ENCODE measurements around the gene PSMD13.
A peak's percentile ranks its signal among the peaks of the same experiment; 100 is the strongest.
"Not testable (repeated sequence)": the region's sequence is repeated elsewhere in the genome, so short reads cannot be mapped to it uniquely, and the experiment has no call there.

The PSMD13 gene

GRCh38 chr11:236774-237767 is at the start of gene PSMD13:
Gene PSMD13 (plus strand): TSS chr11:236976. CDS start chr11:237050, 74 bp downstream.
- peak within 1 kb of the TSS; percentile 100 for H3K4me3 ChIP-seq (ENCODE audit: low read depth, low read length, poor library complexity, severe bottlenecking)
- no peaks in the 10 kb centered on the region for H3K9me3 ChIP-seq (ENCODE audit: low read length)
- no peak for TF ChIP-seq EZH2 (IDR thresholded peaks at IDR 0.05; ENCODE audit: borderline replicate concordance, low read length)
- no peak for TF ChIP-seq CTCF (IDR thresholded peaks at IDR 0.05; ENCODE audit: low read length)
- peaks cover 23% of the 10 kb centered on the region for H3K4me1 ChIP-seq (ENCODE audit: insufficient read depth, low read length, severe bottlenecking)
- H2AFZ ChIP-seq (ENCODE audit: low read length), result no peak within 1 kb of the TSS
- H3K9ac ChIP-seq (ENCODE audit: low read length), result peak within 1 kb of the TSS; percentile 100
- peaks cover 32% of the 10 kb centered on the region for H3K79me2 ChIP-seq (ENCODE audit: insufficient read depth, low read length)
- no peaks in the 10 kb centered on the region for H4K20me1 ChIP-seq (ENCODE audit: insufficient read depth, low read length)
- H3K36me3 ChIP-seq (ENCODE audit: insufficient read depth, low read length), result peaks cover 35% of the 10 kb centered on the region
- H3K27me3 ChIP-seq (ENCODE audit: insufficient read depth, low read length), result no peaks in the 10 kb centered on the region
- H3K4me2 ChIP-seq (ENCODE audit: low read length), result peak within 1 kb of the TSS; percentile 90
- no peaks in the 10 kb centered on the region for H3F3A ChIP-seq (ENCODE audit: insufficient read depth, low read length)
- no peaks in the 10 kb centered on the region for H3K9me2 ChIP-seq (ENCODE audit: low read depth, low read length)
- H3K27ac ChIP-seq (ENCODE audit: low read depth, low read length, poor library complexity, severe bottlenecking), result peak within 1 kb of the TSS; percentile 91

GRCh38 chr11:189200-189783 is 47.5 kb upstream of the PSMD13 start:
- H3K4me1 ChIP-seq (ENCODE audit: insufficient read depth, low read length, severe bottlenecking); H3K4me2 ChIP-seq (ENCODE audit: low read length): not testable (repeated sequence)

GRCh38 chr11:189843-190311 is 46.9 kb upstream of the PSMD13 start:
- not testable (repeated sequence) for H3K27me3 ChIP-seq (ENCODE audit: insufficient read depth, low read length); H3K4me3 ChIP-seq (ENCODE audit: low read depth, low read length, poor library complexity, severe bottlenecking); H3K4me2 ChIP-seq (ENCODE audit: low read length); H3K9me3 ChIP-seq (ENCODE audit: low read length); H3K9ac ChIP-seq (ENCODE audit: low read length); H2AFZ ChIP-seq (ENCODE audit: low read length); H3K36me3 ChIP-seq (ENCODE audit: insufficient read depth, low read length); H4K20me1 ChIP-seq (ENCODE audit: insufficient read depth, low read length); H3K79me2 ChIP-seq (ENCODE audit: insufficient read depth, low read length); H3F3A ChIP-seq (ENCODE audit: insufficient read depth, low read length); H3K27ac ChIP-seq (ENCODE audit: low read depth, low read length, poor library complexity, severe bottlenecking); H3K4me1 ChIP-seq (ENCODE audit: insufficient read depth, low read length, severe bottlenecking); H3K9me2 ChIP-seq (ENCODE audit: low read depth, low read length)
- TF ChIP-seq CTCF (IDR thresholded peaks at IDR 0.05; ENCODE audit: low read length), result peak; percentile 53

More at GRCh38 chr11:189200-189783, 47.5 kb upstream of the PSMD13 start:
- not testable (repeated sequence) for H3F3A ChIP-seq (ENCODE audit: insufficient read depth, low read length); H3K9ac ChIP-seq (ENCODE audit: low read length); H4K20me1 ChIP-seq (ENCODE audit: insufficient read depth, low read length); H3K27me3 ChIP-seq (ENCODE audit: insufficient read depth, low read length); H3K36me3 ChIP-seq (ENCODE audit: insufficient read depth, low read length); H3K9me2 ChIP-seq (ENCODE audit: low read depth, low read length); H3K79me2 ChIP-seq (ENCODE audit: insufficient read depth, low read length); H2AFZ ChIP-seq (ENCODE audit: low read length); H3K9me3 ChIP-seq (ENCODE audit: low read length)
- Histone ChIP-seq H3K4me3 (ENCODE audit: low read depth, low read length, poor library complexity, severe bottlenecking) (peak overlapping the region; percentile 46), H3K27ac (ENCODE audit: low read depth, low read length, poor library complexity, severe bottlenecking) (peak overlapping the region; percentile 62)

- H3K36me3 ChIP-seq (ENCODE audit: insufficient read depth, low read length); H3K4me2 ChIP-seq (ENCODE audit: low read length); H3K4me1 ChIP-seq (ENCODE audit: insufficient read depth, low read length, severe bottlenecking); H4K20me1 ChIP-seq (ENCODE audit: insufficient read depth, low read length); H3K4me3 ChIP-seq (ENCODE audit: low read depth, low read length, poor library complexity, severe bottlenecking); H3K9me3 ChIP-seq (ENCODE audit: low read length); H3K9ac ChIP-seq (ENCODE audit: low read length); H3K27ac ChIP-seq (ENCODE audit: low read depth, low read length, poor library complexity, severe bottlenecking); H3F3A ChIP-seq (ENCODE audit: insufficient read depth, low read length); H3K79me2 ChIP-seq (ENCODE audit: insufficient read depth, low read length); H2AFZ ChIP-seq (ENCODE audit: low read length); H3K27me3 ChIP-seq (ENCODE audit: insufficient read depth, low read length); H3K9me2 ChIP-seq (ENCODE audit: low read depth, low read length): not testable (repeated sequence)
These were observed 46.2 kb upstream of the PSMD13 start for GRCh38 chr11:190546-190945.

GRCh38 chr11:191490-192478 is 45.0 kb upstream of the PSMD13 start:
- not testable (repeated sequence) for H3K9me3 ChIP-seq (ENCODE audit: low read length); H3K36me3 ChIP-seq (ENCODE audit: insufficient read depth, low read length); H3K9ac ChIP-seq (ENCODE audit: low read length); H3K4me3 ChIP-seq (ENCODE audit: low read depth, low read length, poor library complexity, severe bottlenecking); H3K27ac ChIP-seq (ENCODE audit: low read depth, low read length, poor library complexity, severe bottlenecking); H2AFZ ChIP-seq (ENCODE audit: low read length); H3K9me2 ChIP-seq (ENCODE audit: low read depth, low read length); H3F3A ChIP-seq (ENCODE audit: insufficient read depth, low read length); H3K4me2 ChIP-seq (ENCODE audit: low read length); H3K27me3 ChIP-seq (ENCODE audit: insufficient read depth, low read length); H4K20me1 ChIP-seq (ENCODE audit: insufficient read depth, low read length); H3K4me1 ChIP-seq (ENCODE audit: insufficient read depth, low read length, severe bottlenecking); H3K79me2 ChIP-seq (ENCODE audit: insufficient read depth, low read length)

Data from OCI-LY1 (cell line).